ENCODE results near the gene ABCD3. TPM values are rescaled to one million over a fixed set of nuclear protein-coding genes. Genes with fewer than 3 reads are reported as not detected.

The ABCD3 gene
- total RNA-seq, 1 donor: 35.2 TPM

DNA sequence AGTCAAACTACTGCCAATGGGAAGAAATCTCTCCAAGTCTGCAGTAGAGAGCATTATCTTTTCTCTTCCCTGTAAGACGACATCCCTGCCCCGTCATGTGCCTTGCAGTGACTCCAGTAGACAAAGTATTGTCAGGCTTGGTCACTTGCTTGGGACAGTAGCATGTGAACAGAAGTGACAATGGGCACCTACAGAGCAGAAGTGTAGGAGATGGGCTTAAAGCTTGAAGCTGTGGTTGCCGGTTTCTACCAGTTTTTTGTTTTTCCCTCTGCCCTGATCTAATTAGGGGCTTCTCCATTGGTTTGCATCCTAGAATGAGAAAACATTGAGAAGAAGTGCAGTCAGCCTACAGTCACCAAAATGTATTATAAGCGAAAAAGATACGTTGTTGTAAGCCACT, 110.6 kb downstream of the ABCD3 start:
- no peak for DNase-seq (ENCODE audit: low read depth)
- TF ChIP-seq, protein P1, sequence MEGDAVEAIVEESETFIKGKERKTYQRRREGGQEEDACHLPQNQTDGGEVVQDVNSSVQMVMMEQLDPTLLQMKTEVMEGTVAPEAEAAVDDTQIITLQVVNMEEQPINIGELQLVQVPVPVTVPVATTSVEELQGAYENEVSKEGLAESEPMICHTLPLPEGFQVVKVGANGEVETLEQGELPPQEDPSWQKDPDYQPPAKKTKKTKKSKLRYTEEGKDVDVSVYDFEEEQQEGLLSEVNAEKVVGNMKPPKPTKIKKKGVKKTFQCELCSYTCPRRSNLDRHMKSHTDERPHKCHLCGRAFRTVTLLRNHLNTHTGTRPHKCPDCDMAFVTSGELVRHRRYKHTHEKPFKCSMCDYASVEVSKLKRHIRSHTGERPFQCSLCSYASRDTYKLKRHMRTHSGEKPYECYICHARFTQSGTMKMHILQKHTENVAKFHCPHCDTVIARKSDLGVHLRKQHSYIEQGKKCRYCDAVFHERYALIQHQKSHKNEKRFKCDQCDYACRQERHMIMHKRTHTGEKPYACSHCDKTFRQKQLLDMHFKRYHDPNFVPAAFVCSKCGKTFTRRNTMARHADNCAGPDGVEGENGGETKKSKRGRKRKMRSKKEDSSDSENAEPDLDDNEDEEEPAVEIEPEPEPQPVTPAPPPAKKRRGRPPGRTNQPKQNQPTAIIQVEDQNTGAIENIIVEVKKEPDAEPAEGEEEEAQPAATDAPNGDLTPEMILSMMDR (IDR thresholded peaks at IDR 0.05; ENCODE audit: insufficient read depth, low read length): no peak
- H3K4me3 ChIP-seq (ENCODE audit: low read depth, low read length): no peak overlapping the region

GRCh38 chr1:94529416-94529815, 111.2 kb downstream of the ABCD3 start:
- H3K4me3 ChIP-seq (ENCODE audit: low read depth, low read length): no peak overlapping the region
- no peak for DNase-seq (ENCODE audit: low read depth)
- TF ChIP-seq, protein P1 (IDR thresholded peaks at IDR 0.05; ENCODE audit: insufficient read depth, low read length): no peak

GRCh38 chr1:94530373-94530878, 112.2 kb downstream of the ABCD3 start:
- DNase-seq (ENCODE audit: low read depth): no peak
- H3K4me3 ChIP-seq (ENCODE audit: low read depth, low read length): no peak overlapping the region
- TF ChIP-seq, protein P1 (IDR thresholded peaks at IDR 0.05; ENCODE audit: insufficient read depth, low read length): no peak

GRCh38 chr1:94531664-94532063, 113.5 kb downstream of the ABCD3 start:
- no peak for DNase-seq (ENCODE audit: low read depth)
- H3K4me3 ChIP-seq (ENCODE audit: low read depth, low read length): no peak overlapping the region
- TF ChIP-seq, protein P1 (IDR thresholded peaks at IDR 0.05; ENCODE audit: insufficient read depth, low read length): no peak

- H3K4me3 ChIP-seq (ENCODE audit: low read depth, low read length): no peak overlapping the region
- no peak for DNase-seq (ENCODE audit: low read depth)
- TF ChIP-seq, protein P1 (IDR thresholded peaks at IDR 0.05; ENCODE audit: insufficient read depth, low read length): no peak
Measured at GRCh38 chr1:94532077-94532476, 113.9 kb downstream of the ABCD3 start.

DNA sequence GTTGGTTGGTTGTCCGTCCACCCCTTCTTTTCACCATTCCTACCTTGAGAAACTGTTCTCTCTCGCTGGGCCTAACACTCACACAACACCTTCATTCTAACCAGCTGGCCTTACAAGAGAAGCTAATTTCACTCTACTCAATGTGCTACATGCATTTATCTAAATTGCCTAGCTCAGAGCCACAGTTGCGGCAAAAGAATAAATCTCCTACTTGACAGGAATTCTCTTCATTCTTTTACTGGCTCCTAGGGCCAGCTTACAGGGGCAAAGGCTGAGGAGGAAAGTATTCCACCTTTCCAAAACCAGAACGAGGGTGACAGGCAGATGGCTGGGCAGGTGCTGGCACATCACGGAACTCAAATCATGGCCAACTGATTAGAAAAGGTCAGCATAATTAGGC, 116.9 kb downstream of the ABCD3 start:
- no peak overlapping the region for H3K4me3 ChIP-seq (ENCODE audit: low read depth, low read length)
- TF ChIP-seq, protein P1 (IDR thresholded peaks at IDR 0.05; ENCODE audit: insufficient read depth, low read length): no peak
- DNase-seq (ENCODE audit: low read depth): no peak

DNA sequence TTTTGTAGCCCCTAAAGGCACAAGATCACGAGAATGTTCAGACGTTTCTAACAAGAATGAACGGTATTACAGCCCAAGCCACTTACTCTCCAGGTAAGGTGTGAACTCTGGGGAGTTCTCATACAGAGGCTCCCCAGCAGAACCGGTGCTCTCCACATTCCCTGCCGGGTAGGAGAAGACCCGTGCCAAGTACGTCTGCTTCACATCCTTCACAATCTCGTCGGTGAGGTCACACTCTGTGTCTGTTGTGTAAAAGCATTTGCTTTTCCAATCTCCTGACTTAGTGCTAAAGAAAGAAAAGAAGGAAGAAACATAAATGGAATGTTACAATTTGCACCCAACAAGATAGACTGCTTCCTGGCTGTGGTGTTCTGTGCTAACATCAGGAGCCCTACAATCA, 117.7 kb downstream of the ABCD3 start:
- no peak overlapping the region for H3K4me3 ChIP-seq (ENCODE audit: low read depth, low read length)
- DNase-seq (ENCODE audit: low read depth): no peak
- TF ChIP-seq, protein P1 (IDR thresholded peaks at IDR 0.05; ENCODE audit: insufficient read depth, low read length): no peak

All from fibroblast of the aortic adventitia (primary cell).